RCC 7860 (cell line): ENCODE data around the gene S100A10.

ENCODE experiments used
- DNase-seq: peaks from one replicate; pipeline ENCODE4 v3.0.0-alpha.2; 2015; ENCODE audit warnings: low spot score
- FAIRE-seq: peaks from 2 replicates; lab custom pipeline; 2012; peaks lifted over from hg19 to GRCh38; lab: Jason Lieb, UNC

S100A10 gene

GRCh38 chr1:151989211-151989862, 4.3 kb downstream of the S100A10 start:
- FAIRE-seq (peak; percentile 86), DNase-seq (peak; percentile 87)

GRCh38 chr1:151988405-151988923, 5.2 kb downstream of the S100A10 start:
- peak; percentile 91 for FAIRE-seq
- peak; percentile 92 for DNase-seq

GRCh38 chr1:151986501-151987190, 7.0 kb downstream of the S100A10 start:
- FAIRE-seq (peak; percentile 77), DNase-seq (peak; percentile 51)

- FAIRE-seq, result no peak
Observed at GRCh38 chr1:151985768-151986167, 7.9 kb downstream of the S100A10 start.

GRCh38 chr1:151985270-151985669, 8.4 kb downstream of the S100A10 start:
- DNase-seq, result no peak
- no peak for FAIRE-seq

More at GRCh38 chr1:151985768-151986167, 7.9 kb downstream of the S100A10 start:
- no peak for DNase-seq

GRCh38 chr1:151984313-151984956, 9.2 kb downstream of the S100A10 start:
- no peak for FAIRE-seq
- DNase-seq, result no peak

- DNase-seq, result no peak
- no peak for FAIRE-seq
Observed at GRCh38 chr1:151982300-151983005, 11.2 kb downstream of the S100A10 start.

- DNase-seq, result peak; percentile 74
- FAIRE-seq, result peak; percentile 81
Observed at GRCh38 chr1:151981178-151981525, 12.5 kb downstream of the S100A10 start.

GRCh38 chr1:151980287-151981177, 13.1 kb downstream of the S100A10 start:
- DNase-seq, result peak; percentile 38
- no peak for FAIRE-seq

GRCh38 chr1:151978922-151979321, 14.7 kb downstream of the S100A10 start:
- FAIRE-seq, result no peak
- no peak for DNase-seq

GRCh38 chr1:151977662-151978230, 15.9 kb downstream of the S100A10 start:
- FAIRE-seq, result no peak

GRCh38 chr1:151976858-151977257, 16.8 kb downstream of the S100A10 start:
- DNase-seq (peak; percentile 74), FAIRE-seq (peak; percentile 87)

More at GRCh38 chr1:151977662-151978230, 15.9 kb downstream of the S100A10 start:
- no peak for DNase-seq

GRCh38 chr1:151976015-151976343, 17.7 kb downstream of the S100A10 start:
- FAIRE-seq (no peak), DNase-seq (no peak)

GRCh38 chr1:151975311-151976014, 18.2 kb downstream of the S100A10 start:
- FAIRE-seq (peak; percentile 91), DNase-seq (peak; percentile 49)

GRCh38 chr1:151972542-151973248, 21.0 kb downstream of the S100A10 start:
- peak; percentile 82 for DNase-seq
- FAIRE-seq, result peak; percentile 96

GRCh38 chr1:151970626-151971025, 23.0 kb downstream of the S100A10 start:
- DNase-seq (no peak), FAIRE-seq (no peak)

- DNase-seq (no peak), FAIRE-seq (no peak)
Observed at GRCh38 chr1:151970128-151970527, 23.5 kb downstream of the S100A10 start.

- no peak for FAIRE-seq
Observed at GRCh38 chr1:151968791-151969399, 24.8 kb downstream of the S100A10 start.

More at GRCh38 chr1:151968791-151969399, 24.8 kb downstream of the S100A10 start:
- DNase-seq, result no peak
